HG03432 (cell line): Measurements from ENCODE around the gene LNX2.

Experiments used
- ATAC-seq: cut with Tn5 transposase; IDR thresholded peaks from one replicate; pipeline ENCODE4 v1.9.1; 2021; ENCODE audit warnings: mild to moderate bottlenecking, moderate library complexity; ENCODE audit not compliant: unreplicated experiment

LNX2 gene

GRCh38 chr13:27570906-27571305 lies 49.4 kb downstream of the LNX2 start:
- no peak for ATAC-seq

GRCh38 chr13:27569405-27569804 lies 50.9 kb downstream of the LNX2 start:
- ATAC-seq: no peak

- ATAC-seq: no peak
These were observed 54.5 kb downstream of the LNX2 start for GRCh38 chr13:27565818-27566217.

- ATAC-seq: no peak
These were observed 57.9 kb downstream of the LNX2 start for GRCh38 chr13:27562457-27562856.

- ATAC-seq: no peak
These were observed 60.6 kb downstream of the LNX2 start for GRCh38 chr13:27559719-27560118.

- ATAC-seq: no peak
These were observed 64.2 kb downstream of the LNX2 start for GRCh38 chr13:27556109-27556508.

- no peak for ATAC-seq
These were observed 68.8 kb downstream of the LNX2 start for GRCh38 chr13:27551562-27551961.

- ATAC-seq: no peak
These were observed 70.8 kb downstream of the LNX2 start for GRCh38 chr13:27549406-27549981.

- ATAC-seq: no peak
These were observed 78.1 kb downstream of the LNX2 start for GRCh38 chr13:27542220-27542619.

GRCh38 chr13:27541386-27541785 lies 78.9 kb downstream of the LNX2 start:
- ATAC-seq: no peak

GRCh38 chr13:27536361-27537101 lies 83.8 kb downstream of the LNX2 start:
- ATAC-seq: no peak

GRCh38 chr13:27535546-27535945 lies 84.8 kb downstream of the LNX2 start:
- ATAC-seq: no peak

GRCh38 chr13:27534981-27535380 lies 85.3 kb downstream of the LNX2 start:
- ATAC-seq: no peak

GRCh38 chr13:27534108-27534980 lies 86.0 kb downstream of the LNX2 start:
- no peak for ATAC-seq

GRCh38 chr13:27533155-27533643 lies 87.1 kb downstream of the LNX2 start:
- no peak for ATAC-seq

- ATAC-seq: no peak
These were observed 91.4 kb downstream of the LNX2 start for GRCh38 chr13:27528908-27529307.

- no peak for ATAC-seq
These were observed 93.8 kb downstream of the LNX2 start for GRCh38 chr13:27526516-27526915.

- no peak for ATAC-seq
These were observed 95.1 kb downstream of the LNX2 start for GRCh38 chr13:27524981-27525975.

GRCh38 chr13:27523346-27524073 lies 96.8 kb downstream of the LNX2 start:
- ATAC-seq: no peak

GRCh38 chr13:27522847-27523246 lies 97.5 kb downstream of the LNX2 start:
- ATAC-seq: no peak
